GM18517 (cell line): ENCODE results near the gene CEP95.
"Not testable (repeated sequence)": the region's sequence is repeated elsewhere in the genome, so short reads cannot be mapped to it uniquely, and the experiment has no call there.

Experiments used
- ATAC-seq: cut with Tn5 transposase; IDR thresholded peaks from one replicate; pipeline ENCODE4 v1.9.1; 2021; ENCODE audit warnings: mild to moderate bottlenecking, moderate library complexity; ENCODE audit not compliant: unreplicated experiment

CEP95 gene

GRCh38 chr17:64494121-64494520 lies 12.7 kb upstream of the CEP95 start:
- ATAC-seq, result no peak

GRCh38 chr17:64495300-64495699 lies 11.5 kb upstream of the CEP95 start:
- ATAC-seq, result not testable (repeated sequence)

- no peak for ATAC-seq
These were observed 10.4 kb upstream of the CEP95 start for GRCh38 chr17:64496348-64496785.

GRCh38 chr17:64496786-64497564 lies 9.8 kb upstream of the CEP95 start, which contains the start of gene POLG2:
POLG2 (minus strand) TSS chr17:64497054; CDS start chr17:64496968, 86 bp downstream.
- peak; percentile 69 for ATAC-seq

GRCh38 chr17:64497565-64498035 lies 9.2 kb upstream of the CEP95 start:
- no peak for ATAC-seq

- no peak for ATAC-seq
These were observed 8.2 kb upstream of the CEP95 start for GRCh38 chr17:64498308-64499203.

GRCh38 chr17:64499805-64500486 lies 6.8 kb upstream of the CEP95 start:
- ATAC-seq, result no peak

- ATAC-seq, result no peak
These were observed 6.3 kb upstream of the CEP95 start for GRCh38 chr17:64500487-64500859.

GRCh38 chr17:64500862-64501765 lies 5.7 kb upstream of the CEP95 start:
- no peak for ATAC-seq

GRCh38 chr17:64502021-64502420 lies 4.8 kb upstream of the CEP95 start:
- no peak for ATAC-seq

- no peak for ATAC-seq
These were observed 4.0 kb upstream of the CEP95 start for GRCh38 chr17:64502809-64503208.

- no peak for ATAC-seq
These were observed 3.4 kb upstream of the CEP95 start for GRCh38 chr17:64503341-64503740.

GRCh38 chr17:64503821-64504768 lies 2.7 kb upstream of the CEP95 start:
- ATAC-seq, result no peak

- ATAC-seq, result no peak
These were observed 1.9 kb upstream of the CEP95 start for GRCh38 chr17:64504769-64505339.

GRCh38 chr17:64505340-64506200 lies 1.2 kb upstream of the CEP95 start:
- ATAC-seq, result no peak

- ATAC-seq, result peak; percentile 56
These were observed 589 bp upstream of the CEP95 start, which contains the start of gene DDX5 for GRCh38 chr17:64506201-64506575. DDX5 (minus strand) TSS chr17:64506289; CDS start chr17:64506119, 170 bp downstream.

- ATAC-seq, result peak; percentile 10
These were observed 621 bp downstream of the CEP95 start for GRCh38 chr17:64507413-64507782.

- ATAC-seq, result no peak
These were observed 1.9 kb downstream of the CEP95 start for GRCh38 chr17:64508683-64509082.
